GM19468 (cell line): ENCODE results near the gene NBPF10.
"Not testable (repeated sequence)": the region's sequence is repeated elsewhere in the genome, so short reads cannot be mapped to it uniquely, and the experiment has no call there.

Source experiments
- ATAC-seq: cut with Tn5 transposase; IDR thresholded peaks from one replicate; pipeline ENCODE4 v1.9.1; 2021; ENCODE audit warnings: mild to moderate bottlenecking, moderate library complexity, moderate number of reproducible peaks; ENCODE audit not compliant: unreplicated experiment; ENCODE audit errors: extremely low read depth

NBPF10 gene

GRCh38 chr1:146144465-146144864 lies at the start of gene NBPF10:
TSS of gene NBPF10 (minus strand) at chr1:146144804. CDS start at chr1:146144769, 35 bp downstream.
- not testable (repeated sequence) for ATAC-seq

- ATAC-seq, result not testable (repeated sequence)
Measured at GRCh38 chr1:146174531-146174930, 29.9 kb upstream of the NBPF10 start.

- not testable (repeated sequence) for ATAC-seq
Measured at GRCh38 chr1:146167740-146168139, 23.1 kb upstream of the NBPF10 start.

DNA sequence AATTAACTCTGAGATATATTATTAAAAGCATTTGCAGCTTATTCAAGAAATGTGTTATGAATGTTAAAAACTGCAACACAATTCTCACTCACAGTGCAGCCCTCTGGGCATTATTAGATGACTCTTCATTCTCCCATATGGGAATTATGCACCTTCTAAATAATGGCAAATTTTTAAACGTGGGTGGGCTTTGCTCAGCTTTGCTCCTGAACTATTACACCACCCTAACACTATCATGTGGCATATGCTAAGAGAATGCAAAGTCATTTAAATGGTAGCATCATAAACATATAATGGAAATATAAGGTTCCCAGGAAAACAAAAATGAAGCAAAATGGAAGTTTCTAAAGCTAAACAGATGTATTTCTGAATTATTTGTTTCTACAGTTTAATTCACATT lies 22.7 kb upstream of the NBPF10 start:
- not testable (repeated sequence) for ATAC-seq
